GM21786 (cell line): ENCODE data around the gene RHBDD1.
"Not testable (repeated sequence)": the region's sequence is repeated elsewhere in the genome, so short reads cannot be mapped to it uniquely, and the experiment has no call there.

Experiments used
- ATAC-seq: cut with Tn5 transposase; IDR thresholded peaks from one replicate; pipeline ENCODE4 v1.9.1; 2021; ENCODE audit not compliant: unreplicated experiment

Gene RHBDD1

GRCh38 chr2:226839951-226840350 lies 4.1 kb downstream of the RHBDD1 start:
- no peak for ATAC-seq

- not testable (repeated sequence) for ATAC-seq
These were observed 7.1 kb downstream of the RHBDD1 start for GRCh38 chr2:226843001-226843400.

- ATAC-seq = no peak
These were observed 9.7 kb downstream of the RHBDD1 start for GRCh38 chr2:226845386-226846116.

GRCh38 chr2:226847090-226847489 lies 11.2 kb downstream of the RHBDD1 start:
- ATAC-seq = no peak

- ATAC-seq = no peak
These were observed 11.7 kb downstream of the RHBDD1 start for GRCh38 chr2:226847511-226847910.

GRCh38 chr2:226849349-226849748 lies 13.5 kb downstream of the RHBDD1 start:
- ATAC-seq = no peak

GRCh38 chr2:226850024-226850423 lies 14.2 kb downstream of the RHBDD1 start:
- no peak for ATAC-seq

- no peak for ATAC-seq
These were observed 19.9 kb downstream of the RHBDD1 start for GRCh38 chr2:226855787-226856186.

- ATAC-seq = peak; percentile 48
These were observed 24.2 kb downstream of the RHBDD1 start for GRCh38 chr2:226860087-226860486.

- peak; percentile 73 for ATAC-seq
These were observed 26.8 kb downstream of the RHBDD1 start for GRCh38 chr2:226862623-226863022.

GRCh38 chr2:226865273-226865672 lies 29.4 kb downstream of the RHBDD1 start:
- no peak for ATAC-seq

- ATAC-seq = no peak
These were observed 29.9 kb downstream of the RHBDD1 start for GRCh38 chr2:226865710-226866109.

GRCh38 chr2:226868331-226869162 lies 32.7 kb downstream of the RHBDD1 start:
- ATAC-seq = no peak

GRCh38 chr2:226869371-226869770 lies 33.5 kb downstream of the RHBDD1 start:
- no peak for ATAC-seq

- ATAC-seq = peak; percentile 59
These were observed 37.3 kb downstream of the RHBDD1 start for GRCh38 chr2:226873051-226873620.

GRCh38 chr2:226873826-226874225 lies 38.0 kb downstream of the RHBDD1 start:
- no peak for ATAC-seq

GRCh38 chr2:226874749-226875148 lies 38.9 kb downstream of the RHBDD1 start:
- no peak for ATAC-seq

GRCh38 chr2:226875438-226876225 lies 39.8 kb downstream of the RHBDD1 start:
- peak; percentile 47 for ATAC-seq

- ATAC-seq = no peak
These were observed 41.6 kb downstream of the RHBDD1 start for GRCh38 chr2:226877491-226877890.

GRCh38 chr2:226881287-226881686 lies 45.4 kb downstream of the RHBDD1 start:
- ATAC-seq = no peak

GRCh38 chr2:226882606-226883005 lies 46.8 kb downstream of the RHBDD1 start:
- no peak for ATAC-seq
